Testis (tissue), 3 donors: ENCODE results near the gene TUBB. TPM values are rescaled to one million over a fixed set of nuclear protein-coding genes. Genes with fewer than 3 reads are reported as not detected.

Source experiments
- DNase-seq: peaks from one replicate; pipeline ENCODE4 v3.0.0-alpha.2; 2019
- H3K27ac ChIP-seq, 2 donors: fragments of 200-600 bp; sonication (generic); one replicate each; pipeline ENCODE4 v1.5.1; 2019
- H3K27me3 ChIP-seq: fragments of 200-600 bp; sonication (generic); one replicate; pipeline ENCODE4 v1.5.1; 2019
- H3K36me3 ChIP-seq: fragments of 200-600 bp; sonication (generic); one replicate; pipeline ENCODE4 v1.5.1; 2017; ENCODE audit warnings: low read depth; ENCODE audit errors: missing control alignments
- H3K4me1 ChIP-seq: fragments of 200-600 bp; sonication (generic); one replicate; pipeline ENCODE4 v1.5.1; 2019
- H3K4me3 ChIP-seq, 2 donors: fragments of 200-600 bp; sonication (generic); one replicate each; pipeline ENCODE4 v1.5.1; 2017 to 2019
- H3K9me3 ChIP-seq: fragments of 200-600 bp; sonication (generic); one replicate; pipeline ENCODE4 v1.5.1; 2017
- CTCF ChIP-seq, 3 experiments: fragments of 450-650 bp in 2 of 3; fragments of 200-600 bp in 1 of 3; sonication (generic) in 1 of 3; IDR thresholded peaks; one replicate each; pipeline ENCODE4 v1.5.1; 2016 to 2019; ENCODE audit warnings: antibody characterized with exemption in 3 of 3, mild to moderate bottlenecking in 2 of 3, moderate library complexity in 1 of 3
- POLR2A ChIP-seq: fragments of 450-650 bp; IDR thresholded peaks from one replicate; pipeline ENCODE4 v1.6.1; 2017; ENCODE audit warnings: antibody characterized with exemption, mild to moderate bottlenecking, moderate library complexity
- WGBS, 2 donors: methylation state at CpG; one replicate each; pipeline ENCODE4 v1.1.5; 2018; 5-methylcytosine and 5-hydroxymethylcytosine counted together
- intact Hi-C: fragments of 100-400 bp; cut with DNase I; formaldehyde crosslinking; loops from one replicate; pipeline ENCODE4 v1.15.1; 2023; ENCODE audit warnings: low total_unique reads
- polyA plus RNA-seq: library from polyadenylated mRNA; stranded (reverse); fragments of 350-450 nt; fragmentation: Illumina TruSeq; extraction: RNeasy Lipid Tissue Mini Kit (QIAGEN cat#74804); gene quantifications from one replicate; pipeline ENCODE4 v1.2.3, GENCODE V29; 2014; ENCODE audit warnings: low read depth, low replicate concordance; ENCODE audit not compliant: insufficient read depth
- total RNA-seq, 2 donors: library from RNA; depleted of rRNA; stranded (reverse); fragments of >200 nt; gene quantifications; one replicate each; pipeline ENCODE4 v1.2.3, GENCODE V29; 2016

Gene TUBB
- total and polyA plus RNA-seq, 3 donors from 2014 or later = 173 to 309 (median 252) TPM

- no peak overlapping the region for H3K27ac ChIP-seq
Measured at GRCh38 chr6:30747902-30748769, 28.0 kb downstream of the TUBB start.

GRCh38 chr6:30748851-30749540 lies 28.8 kb downstream of the TUBB start:
- Histone ChIP-seq H3K27ac (no peak overlapping the region), H3K27me3 (no peaks in the 10 kb centered on the region), H3K9me3 (no peaks in the 10 kb centered on the region), H3K4me1 (peaks cover 15% of the 10 kb centered on the region), H3K4me3 (no peak overlapping the region), H3K36me3 (no peaks in the 10 kb centered on the region)
- 62 to 73% methylated on average over 8 of the region's 8 CpGs for WGBS, 2 donors
- DNase-seq = no peak
- intact Hi-C loops = no loop called here
- TF ChIP-seq CTCF (IDR thresholded peaks at IDR 0.05) = no peak
- no peak for TF ChIP-seq POLR2A

More at GRCh38 chr6:30747902-30748769, 28.0 kb downstream of the TUBB start:
- WGBS, 2 donors = 74 to 82% methylated on average over 6 of the region's 6 CpGs
- DNase-seq = no peak
- H3K36me3 ChIP-seq = no peaks in the 10 kb centered on the region
- intact Hi-C loops = no loop called here
- H3K9me3 ChIP-seq = no peaks in the 10 kb centered on the region
- TF ChIP-seq CTCF (IDR thresholded peaks at IDR 0.05) (no peak), POLR2A (no peak)
- H3K4me1 ChIP-seq = peaks cover 24% of the 10 kb centered on the region
- H3K4me3 ChIP-seq = no peak overlapping the region
- no peaks in the 10 kb centered on the region for H3K27me3 ChIP-seq

- Histone ChIP-seq H3K4me1 (peaks cover 15% of the 10 kb centered on the region), H3K27ac (no peak overlapping the region), H3K36me3 (no peaks in the 10 kb centered on the region), H3K4me3 (no peak overlapping the region), H3K9me3 (no peaks in the 10 kb centered on the region), H3K27me3 (no peaks in the 10 kb centered on the region)
- intact Hi-C loops = no loop called here
- DNase-seq = no peak
- 84 to 85% methylated on average over 12 of the region's 12 CpGs for WGBS, 2 donors
- TF ChIP-seq CTCF (IDR thresholded peaks at IDR 0.05) (no peak), POLR2A (no peak)
Measured at GRCh38 chr6:30749554-30750378, 29.6 kb downstream of the TUBB start.

- Histone ChIP-seq H3K27me3 (no peaks in the 10 kb centered on the region), H3K4me3 (no peak overlapping the region), H3K27ac (no peak overlapping the region), H3K4me1 (peaks cover 15% of the 10 kb centered on the region), H3K36me3 (no peaks in the 10 kb centered on the region), H3K9me3 (no peaks in the 10 kb centered on the region)
- TF ChIP-seq POLR2A (no peak), CTCF (IDR thresholded peaks at IDR 0.05) (no peak)
- no peak for DNase-seq
- intact Hi-C loops = no loop called here
Measured at GRCh38 chr6:30750379-30750668, 30.2 kb downstream of the TUBB start.
